ENCODE measurements around the gene SLC25A23. TPM values are rescaled to one million over a fixed set of nuclear protein-coding genes. Genes with fewer than 3 reads are reported as not detected.

SLC25A23 gene
- total RNA-seq, 1 donor from 2014 or later: 76.2 TPM

DNA sequence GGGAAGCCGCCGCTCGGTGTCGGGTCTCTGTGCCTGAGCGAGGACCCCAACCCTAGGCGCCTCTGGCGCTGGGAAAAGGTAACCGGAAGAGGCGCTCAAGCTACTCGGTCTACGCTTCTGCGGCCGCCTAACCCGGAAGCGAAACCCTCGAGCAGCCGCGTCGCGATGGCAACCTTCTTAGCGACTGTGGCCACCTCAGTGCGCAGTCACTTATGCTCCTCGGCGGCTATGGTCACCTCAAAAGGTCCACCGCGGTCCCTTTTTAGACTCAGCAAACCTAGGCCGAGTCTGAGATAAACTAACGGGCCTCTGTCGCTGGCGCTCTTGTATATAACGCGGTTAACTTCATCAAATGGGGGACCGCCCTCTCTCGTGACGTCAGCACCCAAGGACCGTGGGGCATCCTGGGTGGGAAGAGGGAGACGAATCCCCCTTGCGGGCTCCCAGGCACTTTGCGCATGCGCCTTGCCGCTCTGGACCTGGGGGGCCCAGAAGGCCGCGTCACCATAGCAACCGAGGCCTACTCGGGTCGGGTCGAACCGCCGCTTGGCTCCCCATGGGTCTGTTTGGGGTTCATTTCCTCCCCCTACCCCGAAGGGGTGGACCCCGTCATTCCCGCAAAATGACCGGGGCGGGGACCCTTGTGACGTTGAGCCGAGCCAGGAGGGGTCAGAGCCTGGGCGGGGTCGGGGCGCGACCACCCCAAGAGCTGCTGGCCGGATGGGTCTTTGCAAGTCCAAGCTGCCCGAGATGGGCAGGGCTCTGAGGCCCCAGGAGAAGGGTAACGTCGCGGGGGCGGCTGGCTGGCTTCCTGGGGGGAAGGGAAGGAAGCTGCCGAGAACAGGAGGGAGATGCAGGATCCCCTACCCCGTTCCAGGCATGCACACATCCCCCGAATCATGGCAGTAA lies 66.3 kb downstream of the SLC25A23 start, which contains the start of gene GTF2F1:
Gene GTF2F1, minus strand, starts transcription at position 91 of the 909 bp plus-strand sequence. CDS start 169 bp downstream, outside the sequence.
- peak within 1 kb of the TSS; percentile 90 for H3K4me3 Mint-ChIP-seq (ENCODE audit: low read depth)
- DNase-seq (ENCODE audit: low spot score, unreplicated experiment): peak; percentile 87
- no peaks in the 10 kb centered on the region for H3K9me3 Mint-ChIP-seq (ENCODE audit: low read depth)
- peak within 1 kb of the TSS; percentile 95 for H3K27ac Mint-ChIP-seq
- H3K36me3 Mint-ChIP-seq (ENCODE audit: insufficient read depth): peaks cover 5% of the 10 kb centered on the region
- TF ChIP-seq, protein P1, sequence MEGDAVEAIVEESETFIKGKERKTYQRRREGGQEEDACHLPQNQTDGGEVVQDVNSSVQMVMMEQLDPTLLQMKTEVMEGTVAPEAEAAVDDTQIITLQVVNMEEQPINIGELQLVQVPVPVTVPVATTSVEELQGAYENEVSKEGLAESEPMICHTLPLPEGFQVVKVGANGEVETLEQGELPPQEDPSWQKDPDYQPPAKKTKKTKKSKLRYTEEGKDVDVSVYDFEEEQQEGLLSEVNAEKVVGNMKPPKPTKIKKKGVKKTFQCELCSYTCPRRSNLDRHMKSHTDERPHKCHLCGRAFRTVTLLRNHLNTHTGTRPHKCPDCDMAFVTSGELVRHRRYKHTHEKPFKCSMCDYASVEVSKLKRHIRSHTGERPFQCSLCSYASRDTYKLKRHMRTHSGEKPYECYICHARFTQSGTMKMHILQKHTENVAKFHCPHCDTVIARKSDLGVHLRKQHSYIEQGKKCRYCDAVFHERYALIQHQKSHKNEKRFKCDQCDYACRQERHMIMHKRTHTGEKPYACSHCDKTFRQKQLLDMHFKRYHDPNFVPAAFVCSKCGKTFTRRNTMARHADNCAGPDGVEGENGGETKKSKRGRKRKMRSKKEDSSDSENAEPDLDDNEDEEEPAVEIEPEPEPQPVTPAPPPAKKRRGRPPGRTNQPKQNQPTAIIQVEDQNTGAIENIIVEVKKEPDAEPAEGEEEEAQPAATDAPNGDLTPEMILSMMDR (IDR thresholded peaks at IDR 0.05; ENCODE audit: unreplicated experiment): peak; percentile 35
- peaks cover 20% of the 10 kb centered on the region for H3K4me1 Mint-ChIP-seq (ENCODE audit: low read depth)
- no peaks in the 10 kb centered on the region for H3K27me3 Mint-ChIP-seq

DNA sequence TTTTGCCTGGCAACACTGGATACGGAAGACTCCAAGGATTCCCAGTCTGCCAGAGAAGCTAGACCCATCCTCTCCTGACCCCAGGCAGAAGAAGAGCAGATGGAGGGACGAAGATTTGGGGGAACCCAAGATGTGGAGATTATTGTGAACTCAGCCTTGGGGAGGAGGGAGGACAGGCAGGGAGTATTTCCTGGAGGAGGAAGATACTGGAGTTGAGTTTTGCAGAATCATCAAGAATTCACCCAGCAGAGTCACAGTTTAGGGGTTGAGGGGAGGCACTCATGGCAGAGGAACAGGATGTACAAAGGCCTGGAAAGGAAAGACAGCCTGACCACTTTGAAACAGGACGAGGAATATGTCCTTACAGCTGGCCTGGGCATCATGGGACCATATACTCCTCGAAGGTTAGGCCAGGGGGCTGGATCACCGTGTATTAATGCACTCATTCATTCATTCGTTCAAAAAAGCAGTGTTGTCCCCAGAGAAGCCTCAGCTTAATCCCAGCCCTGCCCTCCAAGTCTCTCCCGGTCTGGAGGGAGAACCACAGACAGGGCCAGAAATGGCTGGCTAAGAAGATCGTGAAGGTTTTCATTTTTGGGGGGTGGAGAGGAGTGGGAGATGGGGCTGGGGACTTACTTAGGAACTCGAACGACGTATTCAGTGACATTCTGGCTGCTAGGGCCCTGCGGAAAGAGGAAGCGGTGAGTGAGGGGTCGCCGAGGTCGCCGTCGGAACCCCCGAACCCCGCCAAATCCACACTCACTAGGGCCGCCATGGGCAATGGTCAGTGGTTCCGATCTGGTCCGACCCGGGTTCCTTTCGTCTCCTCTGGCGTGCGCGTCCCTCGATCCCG lies 67.1 kb downstream of the SLC25A23 start:
- peak overlapping the region; percentile 95 for H3K27ac Mint-ChIP-seq
- TF ChIP-seq, protein P1 (IDR thresholded peaks at IDR 0.05; ENCODE audit: unreplicated experiment): no peak
- H3K9me3 Mint-ChIP-seq (ENCODE audit: low read depth): no peaks in the 10 kb centered on the region
- peaks cover 20% of the 10 kb centered on the region for H3K4me1 Mint-ChIP-seq (ENCODE audit: low read depth)
- H3K36me3 Mint-ChIP-seq (ENCODE audit: insufficient read depth): peaks cover 8% of the 10 kb centered on the region
- H3K27me3 Mint-ChIP-seq: no peaks in the 10 kb centered on the region
- peak overlapping the region; percentile 90 for H3K4me3 Mint-ChIP-seq (ENCODE audit: low read depth)
- no peak for DNase-seq (ENCODE audit: low spot score, unreplicated experiment)

Small RNA genes lying within 50 kb of the gene (microRNA-seq; reads per million reads assigned to microRNA genes)
- gene MIR3940 (ENCODE audit: borderline number of aligned reads, unreplicated experiment) (21.5 reads per million, percentile 31 among the genes with 10 or more reads in this experiment), gene MIR6790 (ENCODE audit: borderline number of aligned reads, unreplicated experiment) (not detected)

Other genes with a start within 250 kb of the SLC25A23 start
- 93.6 and 106 TPM in 2 replicates for gene MLLT1, start 179.8 kb downstream of the SLC25A23 start, total RNA-seq
- not detected in 2 replicates for gene ACER1, start 126.2 kb downstream of the SLC25A23 start, total RNA-seq
- 58.0 and 61.3 TPM in 2 replicates for gene CLPP, start 98.3 kb downstream of the SLC25A23 start, total RNA-seq
- gene ALKBH7, start 87.0 kb downstream of the SLC25A23 start, total RNA-seq: 72.1 and 79.1 TPM in 2 replicates
- gene PSPN, start 83.9 kb downstream of the SLC25A23 start, total RNA-seq: 4.3 TPM in 2 replicates
- gene GTF2F1, start 66.6 kb downstream of the SLC25A23 start, total RNA-seq: 75.1 and 77.8 TPM in 2 replicates
- 419 and 436 TPM in 2 replicates for gene KHSRP, start 35.0 kb downstream of the SLC25A23 start, total RNA-seq
- 1.4 and 1.5 TPM in 2 replicates for gene SLC25A41, start 26.0 kb downstream of the SLC25A23 start, total RNA-seq
- 63.0 and 71.2 TPM in 2 replicates for gene CRB3, start 4.5 kb upstream of the SLC25A23 start, total RNA-seq
- 0.47 and 0.67 TPM in 2 replicates for gene DENND1C, start 22.0 kb upstream of the SLC25A23 start, total RNA-seq
- gene TUBB4A, start 42.5 kb upstream of the SLC25A23 start, total RNA-seq: 41.7 and 43.4 TPM in 2 replicates
- 0.53 TPM in 1 of 2 replicates, not detected in the other for gene TNFSF9, start 71.2 kb upstream of the SLC25A23 start, total RNA-seq
- not detected in 2 replicates for gene CD70, start 131.4 kb upstream of the SLC25A23 start, total RNA-seq
- gene TNFSF14, start 210.4 kb upstream of the SLC25A23 start, total RNA-seq: not detected in 2 replicates

Measured in progenitor cell of endocrine pancreas (in vitro differentiated cells).